Keratinocyte (primary cell): ENCODE measurements around the gene CYSLTR1. TPM values are rescaled to one million over a fixed set of nuclear protein-coding genes. Genes with fewer than 3 reads are reported as not detected.
"Not testable (repeated sequence)": the region's sequence is repeated elsewhere in the genome, so short reads cannot be mapped to it uniquely, and the experiment has no call there.

Source experiments
- DNase-seq: peaks from one replicate; pipeline ENCODE4 v3.0.0-alpha.2; 2011; ENCODE audit warnings: low read depth, missing footprints, low spot score
- FAIRE-seq: peaks from 2 replicates; lab custom pipeline; 2011; peaks lifted over from hg19 to GRCh38; lab: Jason Lieb, UNC
- H2AFZ ChIP-seq: 2 replicates; pipeline ENCODE4 v1.6.0; 2012; ENCODE audit warnings: low read length, control low read depth, inconsistent platforms; ENCODE audit not compliant: control insufficient read depth
- H3K27ac ChIP-seq: 2 replicates; pipeline ENCODE4 v1.5.1; 2011; ENCODE audit warnings: low read length; ENCODE audit not compliant: control insufficient read depth, insufficient read depth
- H3K27me3 ChIP-seq: 3 replicates; pipeline ENCODE4 v1.6.0; 2011; ENCODE audit warnings: low read length; ENCODE audit not compliant: control insufficient read depth, insufficient read depth; ENCODE audit errors: extremely low read depth
- H3K36me3 ChIP-seq, 2 experiments: 2 replicates in 1 of 2; 3 replicates in 1 of 2; pipeline ENCODE4 v1.5.1; 2011; ENCODE audit warnings: low read length in 2 of 2, mild to moderate bottlenecking in 1 of 2; ENCODE audit not compliant: control insufficient read depth in 2 of 2, insufficient read depth in 2 of 2; ENCODE audit errors: extremely low read depth in 1 of 2
- H3K4me1 ChIP-seq: 3 replicates; pipeline ENCODE4 v1.5.1; 2011; ENCODE audit warnings: low read length; ENCODE audit not compliant: control insufficient read depth, insufficient read depth; ENCODE audit errors: extremely low read depth
- H3K4me2 ChIP-seq: 3 replicates; pipeline ENCODE4 v1.6.0; 2011; ENCODE audit warnings: low read depth, low read length; ENCODE audit not compliant: control insufficient read depth, insufficient read depth; ENCODE audit errors: extremely low read depth
- H3K4me3 ChIP-seq, 3 experiments: fragments of 200-600 bp in 1 of 3; sonication (generic) in 1 of 3; 2 replicates in 2 of 3; 3 replicates in 1 of 3; pipeline ENCODE4 v1.5.1; 2011 to 2016; ENCODE audit warnings: low read length in 3 of 3, mild to moderate bottlenecking in 3 of 3, control low read depth in 2 of 3, inconsistent platforms in 1 of 3, low read depth in 1 of 3, mixed read lengths in 1 of 3, mixed run types in 1 of 3, moderate library complexity in 1 of 3; ENCODE audit not compliant: control insufficient read depth in 2 of 3, insufficient read depth in 2 of 3; ENCODE audit errors: extremely low read depth in 1 of 3
- H3K79me2 ChIP-seq: 2 replicates; pipeline ENCODE4 v1.6.0; 2012; ENCODE audit warnings: low read length; ENCODE audit not compliant: control insufficient read depth, insufficient read depth
- H3K9ac ChIP-seq: 3 replicates; pipeline ENCODE4 v1.6.0; 2011; ENCODE audit warnings: low read length; ENCODE audit not compliant: control insufficient read depth, insufficient read depth; ENCODE audit errors: extremely low read depth
- H3K9me1 ChIP-seq: 3 replicates; pipeline ENCODE4 v1.6.0; 2011; ENCODE audit warnings: low read length; ENCODE audit not compliant: control insufficient read depth, insufficient read depth; ENCODE audit errors: extremely low read depth
- H3K9me3 ChIP-seq: 2 replicates; pipeline ENCODE4 v1.5.1; 2012; ENCODE audit warnings: low read depth, low read length; ENCODE audit not compliant: control insufficient read depth
- H4K20me1 ChIP-seq: 3 replicates; pipeline ENCODE4 v1.6.0; 2011; ENCODE audit warnings: low read length; ENCODE audit not compliant: control insufficient read depth, insufficient read depth; ENCODE audit errors: extremely low read depth
- CTCF ChIP-seq, 3 experiments: IDR thresholded peaks in 1 of 3; conservative IDR thresholded peaks in 1 of 3; optimal IDR thresholded peaks in 1 of 3; 2 replicates in 2 of 3; 3 replicates in 1 of 3; pipeline versions ENCODE3 to v1.5.1; 2011; ENCODE audit warnings: low read length in 3 of 3, mild to moderate bottlenecking in 3 of 3, moderate library complexity in 2 of 3, control low read depth in 1 of 3, inconsistent platforms in 1 of 3; ENCODE audit not compliant: insufficient read depth in 2 of 3; ENCODE audit errors: extremely low read depth in 1 of 3
- EZH2 ChIP-seq: IDR thresholded peaks from one replicate; pipeline ENCODE4 v1.6.1; 2012; ENCODE audit warnings: inconsistent platforms, mild to moderate bottlenecking, low read length, moderate library complexity
- dilution Hi-C: fragments of 300-500 bp; cut with MboI; formaldehyde crosslinking; loops from one replicate; pipeline ENCODE4 v1.7.0; 2020; ENCODE audit warnings: low sequenced_read_pairs; ENCODE audit not compliant: extremely low pct_ligation_motif_present
- polyA plus RNA-seq, 5 experiments: library from polyadenylated mRNA; depleted of rRNA in 3 of 5; stranded (reverse) in 3 of 5; stranded (forward) in 1 of 5; unstranded in 1 of 5; fragments of >200 nt; gene quantifications; 1 replicate in 1 of 5; 2 replicates in 3 of 5; 3 replicates in 1 of 5; pipeline versions ENCODE4 v1.2.1 to v1.2.3, GENCODE V29; 2011 to 2012; ENCODE audit warnings: missing spikeins in 2 of 5, low read depth in 1 of 5, low replicate concordance in 1 of 5

CYSLTR1 gene
- polyA plus RNA-seq, 1 donor (not counting 4 experiments of a cell fraction or from before 2014, with no cell fraction given): not detected

- DNase-seq (no peak), FAIRE-seq (no peak)
- H3K9ac ChIP-seq: no peak overlapping the region
- H3K27me3 ChIP-seq: no peaks in the 10 kb centered on the region
- H3K4me2 ChIP-seq: no peak overlapping the region
- no peaks in the 10 kb centered on the region for H4K20me1 ChIP-seq
- no peaks in the 10 kb centered on the region for H3K9me1 ChIP-seq
- no peak overlapping the region for H3K27ac ChIP-seq
- H3K4me3 ChIP-seq: no peak overlapping the region
- TF ChIP-seq CTCF (optimal IDR thresholded peaks at IDR 0.05 in 1 of 3, IDR thresholded peaks at IDR 0.05 in 1 of 3, conservative IDR thresholded peaks at IDR 0.05 in 1 of 3; ENCODE audit: extremely low read depth in 1 of 3, insufficient read depth in 2 of 3, low read length in 3 of 3) (no peak), EZH2 (no peak)
- H2AFZ ChIP-seq: no peak overlapping the region
- dilution Hi-C loops: no loop called here
- H3K4me1 ChIP-seq: no peaks in the 10 kb centered on the region
- H3K9me3 ChIP-seq: no peaks in the 10 kb centered on the region
- H3K79me2 ChIP-seq: no peaks in the 10 kb centered on the region
- H3K36me3 ChIP-seq: no peaks in the 10 kb centered on the region
These were observed 90.3 kb downstream of the CYSLTR1 start for GRCh38 chrX:78237127-78237526.

DNA sequence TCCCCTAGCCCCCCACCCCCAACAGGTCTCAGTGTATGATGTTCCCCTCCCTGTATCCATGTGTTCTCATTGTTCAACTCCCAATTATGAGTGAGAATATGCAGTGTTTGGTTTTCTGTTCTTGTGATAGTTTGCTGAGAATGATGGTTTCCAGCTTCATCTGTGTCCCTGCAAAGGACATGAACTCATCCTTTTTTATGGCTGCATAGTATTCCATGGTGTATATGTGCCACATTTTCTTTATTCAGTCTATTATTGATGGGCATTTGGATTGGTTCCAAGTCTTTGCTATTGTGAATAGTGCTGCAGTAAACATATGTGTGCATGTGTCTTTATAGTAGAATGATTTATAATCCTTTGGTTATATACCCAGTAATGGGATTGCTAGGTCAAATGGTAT is 101.4 kb downstream of the CYSLTR1 start:
- H3K4me3 ChIP-seq, H3K79me2 ChIP-seq, H3K9ac ChIP-seq, H3K9me1 ChIP-seq, dilution Hi-C loops, H3K27me3 ChIP-seq, FAIRE-seq, H3K36me3 ChIP-seq, H2AFZ ChIP-seq, DNase-seq, H3K27ac ChIP-seq, H3K9me3 ChIP-seq, H4K20me1 ChIP-seq, H3K4me2 ChIP-seq, H3K4me1 ChIP-seq: not testable (repeated sequence)

Other genes with a start within 250 kb of the CYSLTR1 start
- 508 to 687 TPM (median 666 TPM) in 3 replicates for gene PGK1, start 223.4 kb downstream of the CYSLTR1 start, polyA plus RNA-seq
- 13.4 to 20.4 TPM (median 17.3 TPM) in 3 replicates for gene TAF9B, start 188.0 kb downstream of the CYSLTR1 start, polyA plus RNA-seq